ENCODE results near the gene COL6A3. TPM values are rescaled to one million over a fixed set of nuclear protein-coding genes. Genes with fewer than 3 reads are reported as not detected.

COL6A3 gene
- total RNA-seq, 1 donor from 2014 or later, result 4.9 TPM

GRCh38 chr2:237392186-237392585 lies 21.8 kb downstream of the COL6A3 start:
- H3K4me1 Mint-ChIP-seq, result peaks cover 15% of the 10 kb centered on the region
- H3K27ac Mint-ChIP-seq (ENCODE audit: unreplicated experiment), result no peak overlapping the region
- peaks cover 46% of the 10 kb centered on the region for H3K27me3 Mint-ChIP-seq (ENCODE audit: low read depth)
- TF ChIP-seq CTCF (conservative IDR thresholded peaks at IDR 0.05), result no peak
- peaks cover 2% of the 10 kb centered on the region for H3K9me3 Mint-ChIP-seq
- DNase-seq (ENCODE audit: low read depth, low spot score), result no peak
- no peaks in the 10 kb centered on the region for H3K36me3 Mint-ChIP-seq (ENCODE audit: low read depth)
- no peak overlapping the region for H3K4me3 Mint-ChIP-seq

GRCh38 chr2:237391140-237391539 lies 22.8 kb downstream of the COL6A3 start:
- Mint-ChIP-seq H3K36me3 (ENCODE audit: low read depth) (no peaks in the 10 kb centered on the region), H3K4me1 (peaks cover 15% of the 10 kb centered on the region), H3K27me3 (ENCODE audit: low read depth) (peaks cover 36% of the 10 kb centered on the region), H3K27ac (ENCODE audit: unreplicated experiment) (no peak overlapping the region), H3K4me3 (no peak overlapping the region), H3K9me3 (peaks cover 2% of the 10 kb centered on the region)
- no peak for TF ChIP-seq CTCF (conservative IDR thresholded peaks at IDR 0.05)
- DNase-seq (ENCODE audit: low read depth, low spot score), result no peak

GRCh38 chr2:237390235-237390634 lies 23.7 kb downstream of the COL6A3 start:
- Mint-ChIP-seq H3K4me3 (no peak overlapping the region), H3K36me3 (ENCODE audit: low read depth) (no peaks in the 10 kb centered on the region), H3K9me3 (peaks cover 2% of the 10 kb centered on the region), H3K27ac (ENCODE audit: unreplicated experiment) (no peak overlapping the region), H3K27me3 (ENCODE audit: low read depth) (peaks cover 27% of the 10 kb centered on the region), H3K4me1 (peaks cover 15% of the 10 kb centered on the region)
- DNase-seq (ENCODE audit: low read depth, low spot score), result no peak
- no peak for TF ChIP-seq CTCF (conservative IDR thresholded peaks at IDR 0.05)

- TF ChIP-seq CTCF (conservative IDR thresholded peaks at IDR 0.05), result no peak
- H3K4me1 Mint-ChIP-seq, result peaks cover 15% of the 10 kb centered on the region
- no peak overlapping the region for H3K27ac Mint-ChIP-seq (ENCODE audit: unreplicated experiment)
- H3K36me3 Mint-ChIP-seq (ENCODE audit: low read depth), result no peaks in the 10 kb centered on the region
- no peak overlapping the region for H3K4me3 Mint-ChIP-seq
- no peak for DNase-seq (ENCODE audit: low read depth, low spot score)
- H3K27me3 Mint-ChIP-seq (ENCODE audit: low read depth), result peaks cover 25% of the 10 kb centered on the region
- peaks cover 2% of the 10 kb centered on the region for H3K9me3 Mint-ChIP-seq
Observed at GRCh38 chr2:237389831-237390230, 24.1 kb downstream of the COL6A3 start.

GRCh38 chr2:237388036-237388435 lies 25.9 kb downstream of the COL6A3 start:
- Mint-ChIP-seq H3K9me3 (peaks cover 2% of the 10 kb centered on the region), H3K36me3 (ENCODE audit: low read depth) (no peaks in the 10 kb centered on the region), H3K4me3 (no peak overlapping the region), H3K4me1 (peaks cover 15% of the 10 kb centered on the region), H3K27me3 (ENCODE audit: low read depth) (peaks cover 17% of the 10 kb centered on the region), H3K27ac (ENCODE audit: unreplicated experiment) (no peak overlapping the region)
- TF ChIP-seq CTCF (conservative IDR thresholded peaks at IDR 0.05), result no peak
- DNase-seq (ENCODE audit: low read depth, low spot score), result no peak

- H3K27ac Mint-ChIP-seq (ENCODE audit: unreplicated experiment), result no peak overlapping the region
- no peak for DNase-seq (ENCODE audit: low read depth, low spot score)
- peaks cover 2% of the 10 kb centered on the region for H3K9me3 Mint-ChIP-seq
- H3K27me3 Mint-ChIP-seq (ENCODE audit: low read depth), result peaks cover 19% of the 10 kb centered on the region
- no peaks in the 10 kb centered on the region for H3K36me3 Mint-ChIP-seq (ENCODE audit: low read depth)
- TF ChIP-seq CTCF (conservative IDR thresholded peaks at IDR 0.05), result no peak
- H3K4me1 Mint-ChIP-seq, result peaks cover 2% of the 10 kb centered on the region
- no peak overlapping the region for H3K4me3 Mint-ChIP-seq
Observed at GRCh38 chr2:237384672-237385020, 29.3 kb downstream of the COL6A3 start.
